MM.1S (cell line): ENCODE results near the gene EID3.

Experiments used
- CTCF ChIP-seq: fragments of 300-600 bp; sonication (generic); IDR thresholded peaks from 2 replicates; pipeline ENCODE4 v1.5.1; 2016; ENCODE audit warnings: antibody characterized with exemption, low read length, mixed read lengths
- EZH2 ChIP-seq: fragments of 300-600 bp; sonication (generic); optimal IDR thresholded peaks from 2 replicates; pipeline ENCODE3; 2017; ENCODE audit warnings: low read depth, mild to moderate bottlenecking, antibody characterized with exemption, low read length, mixed read lengths
- EZH2phosphoT487 ChIP-seq: fragments of 300-600 bp; sonication (generic); IDR thresholded peaks from 2 replicates; pipeline ENCODE4 v1.6.1; 2018; ENCODE audit warnings: antibody characterized with exemption, low read length

GRCh38 chr12:104340925-104341611 is 37.5 kb downstream of the EID3 start:
- TF ChIP-seq CTCF (no peak), EZH2phosphoT487 (no peak), EZH2 (no peak)
